CD14-positive monocyte (primary cell): Measurements from ENCODE around the gene OR2A12. TPM values are rescaled to one million over a fixed set of nuclear protein-coding genes. Genes with fewer than 3 reads are reported as not detected.

ENCODE experiments used
- DNase-seq, 3 donors: peaks; one replicate each; pipeline ENCODE4 v3.0.0-alpha.2; 2011 to 2022
- H2AFZ ChIP-seq: 2 replicates; pipeline ENCODE4 v1.6.0; 2012; ENCODE audit warnings: mild to moderate bottlenecking, low read depth, low read length, inconsistent platforms; ENCODE audit not compliant: insufficient read depth, poor library complexity, severe bottlenecking
- H3K27ac ChIP-seq, 2 donors: 1 replicate in 1 of 2; 2 replicates in 1 of 2; pipeline ENCODE4 v1.5.1; 2012 to 2013; ENCODE audit warnings: low read length in 2 of 2, control low read depth in 1 of 2, inconsistent platforms in 1 of 2, low read depth in 1 of 2, mild to moderate bottlenecking in 1 of 2
- H3K27me3 ChIP-seq, 2 donors: one replicate each; pipeline versions ENCODE4 v1.6.0 to v1.6.1; 2011 to 2013; ENCODE audit warnings: low read length in 2 of 2; ENCODE audit not compliant: control insufficient read depth in 2 of 2, insufficient read depth in 2 of 2
- H3K36me3 ChIP-seq, 2 donors: replicated peaks in 1 of 2; 1 replicate in 1 of 2; 2 replicates in 1 of 2; pipeline versions ENCODE4 v1.5.1 to v1.6.1; 2012 to 2013; ENCODE audit warnings: low read length in 2 of 2, control low read depth in 1 of 2, inconsistent platforms in 1 of 2, mild to moderate bottlenecking in 1 of 2; ENCODE audit not compliant: insufficient read depth in 2 of 2, control insufficient read depth in 1 of 2
- H3K4me1 ChIP-seq, 2 donors: 1 replicate in 1 of 2; 2 replicates in 1 of 2; pipeline versions ENCODE4 v1.5.1 to v1.6.1; 2012 to 2013; ENCODE audit warnings: low read length in 2 of 2, control low read depth in 1 of 2, inconsistent platforms in 1 of 2, mild to moderate bottlenecking in 1 of 2, moderate library complexity in 1 of 2; ENCODE audit not compliant: insufficient read depth in 2 of 2, control insufficient read depth in 1 of 2
- H3K4me2 ChIP-seq: replicated peaks from 2 replicates; pipeline ENCODE3; 2012; ENCODE audit warnings: low read length, moderate library complexity, mild to moderate bottlenecking; ENCODE audit not compliant: poor library complexity, severe bottlenecking; ENCODE audit errors: extremely low read depth
- H3K4me3 ChIP-seq, 3 experiments: fragments of 200-600 bp in 1 of 3; sonication (generic) in 1 of 3; replicated peaks in 1 of 3; 1 replicate in 2 of 3; 2 replicates in 1 of 3; pipeline ENCODE4 v1.5.1; 2011 to 2013; ENCODE audit warnings: low read length in 3 of 3, mild to moderate bottlenecking in 3 of 3, control low read depth in 2 of 3, low read depth in 2 of 3, inconsistent platforms in 1 of 3, moderate library complexity in 1 of 3
- H3K79me2 ChIP-seq: 2 replicates; pipeline ENCODE4 v1.6.0; 2012; ENCODE audit warnings: mild to moderate bottlenecking, control low read depth, inconsistent platforms, low read length, moderate library complexity; ENCODE audit not compliant: insufficient read depth
- H3K9ac ChIP-seq: 2 replicates; pipeline ENCODE4 v1.6.0; 2017; ENCODE audit warnings: low read length, mild to moderate bottlenecking; ENCODE audit not compliant: insufficient read depth, poor library complexity, severe bottlenecking
- H3K9me3 ChIP-seq, 2 donors: replicated peaks in 1 of 2; 1 replicate in 1 of 2; 2 replicates in 1 of 2; pipeline versions ENCODE4 v1.5.1 to v1.6.1; 2012 to 2013; ENCODE audit warnings: low read length in 2 of 2, control low read depth in 1 of 2; ENCODE audit not compliant: control insufficient read depth in 1 of 2, insufficient read depth in 1 of 2
- H4K20me1 ChIP-seq: 2 replicates; pipeline ENCODE4 v1.6.0; 2012; ENCODE audit warnings: mild to moderate bottlenecking, low read length, control low read depth, moderate library complexity; ENCODE audit not compliant: insufficient read depth
- H3K27ac Mint-ChIP-seq, 7 donors: one replicate each; pipeline ENCODE4 v1.8.0; 2020; ENCODE audit warnings: mild to moderate bottlenecking in 7 of 7, mixed read lengths in 7 of 7, moderate library complexity in 6 of 7, inconsistent platforms in 2 of 7
- H3K27me3 Mint-ChIP-seq, 3 donors: one replicate each; pipeline ENCODE4 v1.8.0; 2021 to 2022; ENCODE audit warnings: low read depth in 3 of 3, mild to moderate bottlenecking in 3 of 3, mixed read lengths in 3 of 3, moderate library complexity in 3 of 3, inconsistent platforms in 1 of 3
- H3K36me3 Mint-ChIP-seq, 2 donors: one replicate each; pipeline ENCODE4 v1.8.0; 2020; ENCODE audit warnings: mixed read lengths in 2 of 2, inconsistent platforms in 1 of 2, mild to moderate bottlenecking in 1 of 2
- H3K4me1 Mint-ChIP-seq: one replicate; pipeline ENCODE4 v1.8.0; 2020; ENCODE audit warnings: mild to moderate bottlenecking, mixed read lengths
- H3K4me3 Mint-ChIP-seq, 2 donors: one replicate each; pipeline ENCODE4 v1.8.0; 2020; ENCODE audit warnings: mild to moderate bottlenecking in 2 of 2, mixed read lengths in 2 of 2, moderate library complexity in 1 of 2
- H3K9me3 Mint-ChIP-seq, 7 donors: one replicate each; pipeline ENCODE4 v1.8.0; 2020 to 2022; ENCODE audit warnings: mixed read lengths in 7 of 7, mild to moderate bottlenecking in 6 of 7, moderate library complexity in 6 of 7, inconsistent platforms in 2 of 7
- WGBS: methylation state at CpG from one replicate; pipeline ENCODE4 v1.1.5; 2013; ENCODE audit warnings: missing lambda C conversion rate; ENCODE audit not compliant: insufficient coverage; 5-methylcytosine and 5-hydroxymethylcytosine counted together
- intact Hi-C, 2 donors: fragments of 100-400 bp; cut with micrococcal nuclease; formaldehyde crosslinking; loops; one replicate each; pipeline versions ENCODE4 v1.15.0 to v1.15.1; 2023
- polyA plus RNA-seq, 3 donors: library from polyadenylated mRNA; depleted of rRNA in 1 of 3; unstranded in 2 of 3; stranded (reverse) in 1 of 3; fragments of 300-500 nt in 2 of 3; fragments of >200 nt in 1 of 3; fragmentation: Illumina TruSeq in 2 of 3; gene quantifications; 1 replicate in 2 of 3; 2 replicates in 1 of 3; pipeline ENCODE4 v1.2.3, GENCODE V29; 2012 to 2021
- TF ChIP-seq, protein P1 (sequence below): fragments of 200-600 bp; IDR thresholded peaks from one replicate; pipeline ENCODE4 v1.8.0; 2022; ENCODE audit warnings: antibody characterized with exemption, mild to moderate bottlenecking

The OR2A12 gene
- polyA plus RNA-seq, 3 donors: not detected

DNA sequence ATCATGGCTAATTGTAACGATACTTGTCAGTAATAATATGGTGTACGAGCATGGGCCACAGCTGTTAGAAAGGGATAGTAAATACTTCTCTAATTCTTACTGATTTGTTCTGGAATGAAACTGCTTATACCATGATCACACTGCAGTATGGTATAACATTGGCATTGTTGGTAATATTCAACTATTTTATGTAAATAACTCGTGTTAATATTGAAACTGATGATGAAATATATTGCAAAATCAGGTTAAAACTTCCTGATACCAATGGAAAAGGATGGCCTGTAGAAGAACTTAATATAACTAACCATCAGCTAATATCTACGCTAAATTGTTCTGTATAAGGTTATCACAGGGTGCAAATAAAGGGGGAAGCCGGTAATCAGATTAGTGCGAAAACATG is 47.2 kb downstream of the OR2A12 start:
- Histone ChIP-seq H3K79me2 (no peaks in the 10 kb centered on the region), H2AFZ (no peak overlapping the region), H3K4me2 (no peak overlapping the region), H3K9ac (no peak overlapping the region), H3K36me3 (no peaks in the 10 kb centered on the region), H3K27ac (no peak overlapping the region), H3K4me1 (no peaks in the 10 kb centered on the region), H3K9me3 (no peaks in the 10 kb centered on the region), H3K4me3 (no peak overlapping the region), H3K27me3 (no peaks in the 10 kb centered on the region), H4K20me1 (no peaks in the 10 kb centered on the region)
- no CpG with 5 or more reads among the region's 6 CpGs for whole genome bisulfite sequencing
- Mint-ChIP-seq H3K4me1 (no peaks in the 10 kb centered on the region), H3K9me3 (no peaks in the 10 kb centered on the region), H3K27me3 (peaks cover 0 to 1% (median 0%) of the 10 kb centered on the region in 3 donors), H3K36me3 (no peaks in the 10 kb centered on the region), H3K4me3 (no peak overlapping the region), H3K27ac (no peak overlapping the region)
- DNase-seq: no peak
- TF ChIP-seq, protein P1, sequence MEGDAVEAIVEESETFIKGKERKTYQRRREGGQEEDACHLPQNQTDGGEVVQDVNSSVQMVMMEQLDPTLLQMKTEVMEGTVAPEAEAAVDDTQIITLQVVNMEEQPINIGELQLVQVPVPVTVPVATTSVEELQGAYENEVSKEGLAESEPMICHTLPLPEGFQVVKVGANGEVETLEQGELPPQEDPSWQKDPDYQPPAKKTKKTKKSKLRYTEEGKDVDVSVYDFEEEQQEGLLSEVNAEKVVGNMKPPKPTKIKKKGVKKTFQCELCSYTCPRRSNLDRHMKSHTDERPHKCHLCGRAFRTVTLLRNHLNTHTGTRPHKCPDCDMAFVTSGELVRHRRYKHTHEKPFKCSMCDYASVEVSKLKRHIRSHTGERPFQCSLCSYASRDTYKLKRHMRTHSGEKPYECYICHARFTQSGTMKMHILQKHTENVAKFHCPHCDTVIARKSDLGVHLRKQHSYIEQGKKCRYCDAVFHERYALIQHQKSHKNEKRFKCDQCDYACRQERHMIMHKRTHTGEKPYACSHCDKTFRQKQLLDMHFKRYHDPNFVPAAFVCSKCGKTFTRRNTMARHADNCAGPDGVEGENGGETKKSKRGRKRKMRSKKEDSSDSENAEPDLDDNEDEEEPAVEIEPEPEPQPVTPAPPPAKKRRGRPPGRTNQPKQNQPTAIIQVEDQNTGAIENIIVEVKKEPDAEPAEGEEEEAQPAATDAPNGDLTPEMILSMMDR: no peak
- intact Hi-C loops: no loop called here

DNA sequence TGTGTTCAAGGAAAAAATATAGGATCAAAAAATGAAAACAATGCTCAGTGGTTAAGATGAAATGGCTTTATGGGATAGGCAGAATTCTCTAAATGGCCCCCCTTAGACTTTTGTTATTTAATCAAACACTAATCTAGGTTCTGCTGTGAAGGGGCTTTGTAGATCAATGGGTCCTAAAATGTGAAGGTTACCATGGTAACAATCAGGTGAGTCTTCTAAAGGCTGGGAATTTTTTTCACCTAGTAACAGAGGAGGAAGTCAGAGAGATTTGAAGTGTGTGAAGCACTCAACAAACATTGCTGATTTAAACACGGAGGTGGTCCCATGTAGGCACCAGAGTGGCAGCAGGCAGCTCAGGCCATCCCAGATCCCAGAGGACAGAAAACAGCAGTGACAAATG is 48.0 kb downstream of the OR2A12 start:
- no peaks in the 10 kb centered on the region for H4K20me1 ChIP-seq
- no peaks in the 10 kb centered on the region for H3K36me3 ChIP-seq
- no peak overlapping the region for H3K4me2 ChIP-seq
- Mint-ChIP-seq H3K4me3 (no peak overlapping the region), H3K27me3 (peaks cover 0 to 1% (median 0%) of the 10 kb centered on the region in 3 donors), H3K36me3 (no peaks in the 10 kb centered on the region), H3K9me3 (no peaks in the 10 kb centered on the region), H3K4me1 (no peaks in the 10 kb centered on the region), H3K27ac (no peak overlapping the region)
- no peak for DNase-seq
- no peak overlapping the region for H3K4me3 ChIP-seq
- no peak overlapping the region for H3K9ac ChIP-seq
- H3K79me2 ChIP-seq: no peaks in the 10 kb centered on the region
- TF ChIP-seq, protein P1: no peak
- H3K4me1 ChIP-seq: no peaks in the 10 kb centered on the region
- H3K27ac ChIP-seq: no peak overlapping the region
- no peak overlapping the region for H2AFZ ChIP-seq
- H3K27me3 ChIP-seq: no peaks in the 10 kb centered on the region
- intact Hi-C loops: no loop called here
- H3K9me3 ChIP-seq: no peaks in the 10 kb centered on the region
- no CpG with 5 or more reads among the region's 1 CpG for WGBS
